ENCODE measurements around the gene PTPRM. TPM values are rescaled to one million over a fixed set of nuclear protein-coding genes. Genes with fewer than 3 reads are reported as not detected.
A peak's percentile ranks its signal among the peaks of the same experiment; 100 is the strongest.

Gene PTPRM
- polyA plus RNA-seq, 6 donors from 2014 or later: not detected

DNA sequence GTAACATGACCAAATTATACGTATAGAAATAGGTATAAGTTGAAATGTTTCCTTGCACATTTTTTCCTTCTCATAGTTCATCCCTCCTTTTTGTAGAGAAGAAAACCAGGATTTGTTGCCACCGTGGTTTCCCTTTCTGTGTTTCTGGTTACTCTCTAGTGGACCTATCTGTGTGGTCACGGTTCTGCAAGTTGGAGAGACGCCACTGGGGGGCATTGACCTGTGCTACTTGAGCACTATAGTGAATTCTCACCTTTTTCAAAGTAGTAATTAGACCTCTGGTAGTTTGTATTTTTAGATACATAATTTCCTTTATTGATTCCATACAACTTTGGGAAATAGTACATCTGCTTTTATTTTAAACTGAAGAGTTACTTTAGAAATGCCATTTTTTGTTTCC is 444.8 kb downstream of the PTPRM start:
- H3K4me3 Mint-ChIP-seq: no peak overlapping the region
- no peak for ATAC-seq (ENCODE audit: low read depth in 2 of 2)
- H3K27me3 Mint-ChIP-seq: no peaks in the 10 kb centered on the region
- H3K4me1 Mint-ChIP-seq: no peaks in the 10 kb centered on the region
- no peak for DNase-seq
- H3K27ac Mint-ChIP-seq: no peak overlapping the region
- H3K9me3 Mint-ChIP-seq: peaks cover 0 to 3% (median 0%) of the 10 kb centered on the region in 7 donors
- H3K36me3 Mint-ChIP-seq: no peaks in the 10 kb centered on the region

DNA sequence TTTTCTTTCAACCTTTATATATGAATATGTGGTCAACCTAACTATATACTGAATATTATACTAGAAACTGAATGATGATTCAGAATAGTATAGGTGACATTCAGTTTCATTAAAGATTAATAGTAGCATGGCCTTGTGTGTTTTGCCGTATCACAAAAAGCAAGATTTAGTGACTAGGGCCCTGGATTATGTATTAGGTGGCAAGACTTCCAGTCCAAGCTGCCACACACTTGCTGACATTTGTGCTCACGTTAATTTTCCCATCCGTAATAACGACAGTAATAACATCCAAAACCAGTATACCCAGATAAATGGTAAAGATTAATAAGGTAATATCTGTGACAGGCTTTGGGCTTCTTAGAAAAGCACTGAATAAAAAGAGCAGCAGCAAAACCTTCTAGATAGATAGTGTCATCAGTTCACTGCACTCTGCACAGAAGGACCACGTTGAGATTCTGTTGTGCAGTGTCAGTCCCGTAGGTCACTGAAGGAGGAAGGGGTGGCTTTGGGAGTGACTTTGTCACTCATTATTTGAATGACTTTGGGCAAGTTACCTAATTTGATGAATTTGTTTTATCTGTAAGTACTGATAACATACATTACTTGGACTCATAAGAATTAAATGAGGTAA is 451.7 kb downstream of the PTPRM start:
- ATAC-seq (ENCODE audit: low read depth in 2 of 2) (no peak), DNase-seq (no peak)
- no peaks in the 10 kb centered on the region for H3K4me1 Mint-ChIP-seq
- no peaks in the 10 kb centered on the region for H3K36me3 Mint-ChIP-seq
- peaks cover 0 to 5% (median 0%) of the 10 kb centered on the region in 7 donors for H3K9me3 Mint-ChIP-seq
- H3K27me3 Mint-ChIP-seq: no peaks in the 10 kb centered on the region
- no peak overlapping the region for H3K27ac Mint-ChIP-seq
- no peak overlapping the region for H3K4me3 Mint-ChIP-seq

DNA sequence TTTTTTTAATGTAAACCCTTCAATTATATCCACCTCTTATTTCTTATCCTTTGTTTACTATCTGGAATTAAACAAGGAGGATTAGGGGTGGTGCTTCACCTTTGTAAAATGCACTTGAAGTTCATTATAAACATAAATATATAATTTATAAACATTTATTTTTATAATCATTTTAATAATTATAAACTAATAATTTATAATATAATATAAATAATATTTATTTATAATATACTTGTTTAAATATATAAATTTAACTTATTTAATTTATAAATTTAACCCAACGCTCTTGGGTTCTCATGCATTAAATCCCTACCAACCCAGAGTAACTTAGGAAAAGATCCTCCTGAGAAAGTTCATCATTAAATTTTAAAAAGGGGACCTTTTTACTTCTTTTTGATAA is 452.5 kb downstream of the PTPRM start:
- Mint-ChIP-seq H3K36me3 (no peaks in the 10 kb centered on the region), H3K4me1 (no peaks in the 10 kb centered on the region), H3K4me3 (no peak overlapping the region), H3K27me3 (no peaks in the 10 kb centered on the region), H3K9me3 (peaks cover 0 to 5% (median 0%) of the 10 kb centered on the region in 7 donors), H3K27ac (no peak overlapping the region)
- ATAC-seq (ENCODE audit: low read depth in 2 of 2) (no peak), DNase-seq (no peak)

DNA sequence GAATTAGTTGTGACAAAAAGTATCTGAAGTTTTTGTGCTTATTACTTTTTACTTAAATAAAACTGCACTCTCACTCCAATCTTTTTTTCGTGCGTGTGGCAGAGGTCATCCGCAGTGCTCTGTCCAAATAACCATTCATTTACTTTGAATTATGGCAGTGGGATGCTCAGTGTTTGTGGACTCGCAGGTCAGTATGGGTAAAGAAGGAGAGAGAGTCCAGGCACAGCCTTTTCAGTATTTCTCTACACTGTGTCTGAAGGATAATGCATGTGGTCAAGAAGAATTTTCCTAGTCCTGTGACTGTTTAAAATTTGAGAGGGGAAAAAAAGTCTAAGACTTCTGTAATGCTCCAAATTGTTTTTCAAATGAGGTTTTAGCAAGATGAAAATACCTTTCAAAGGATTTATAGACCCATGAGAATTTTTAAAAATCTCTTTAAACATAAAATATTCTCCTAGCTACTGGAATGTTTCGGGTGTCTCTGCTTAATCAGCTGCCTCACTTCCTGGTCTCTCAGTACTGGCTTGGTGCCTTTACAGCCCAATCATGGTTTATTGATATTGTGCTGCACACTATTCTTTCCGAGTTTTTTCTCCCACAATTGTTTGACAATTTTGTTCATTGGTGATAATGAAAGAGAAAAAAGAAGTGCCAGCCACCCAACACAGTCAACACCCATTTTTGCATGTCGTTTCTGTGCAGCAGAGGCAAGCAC is 453.2 kb downstream of the PTPRM start:
- H3K27ac Mint-ChIP-seq: no peak overlapping the region
- H3K4me1 Mint-ChIP-seq: no peaks in the 10 kb centered on the region
- H3K9me3 Mint-ChIP-seq: peaks cover 0 to 5% (median 0%) of the 10 kb centered on the region in 7 donors
- H3K36me3 Mint-ChIP-seq: no peaks in the 10 kb centered on the region
- H3K4me3 Mint-ChIP-seq: no peak overlapping the region
- no peaks in the 10 kb centered on the region for H3K27me3 Mint-ChIP-seq
- no peak for DNase-seq
- ATAC-seq (ENCODE audit: low read depth in 2 of 2): no peak

DNA sequence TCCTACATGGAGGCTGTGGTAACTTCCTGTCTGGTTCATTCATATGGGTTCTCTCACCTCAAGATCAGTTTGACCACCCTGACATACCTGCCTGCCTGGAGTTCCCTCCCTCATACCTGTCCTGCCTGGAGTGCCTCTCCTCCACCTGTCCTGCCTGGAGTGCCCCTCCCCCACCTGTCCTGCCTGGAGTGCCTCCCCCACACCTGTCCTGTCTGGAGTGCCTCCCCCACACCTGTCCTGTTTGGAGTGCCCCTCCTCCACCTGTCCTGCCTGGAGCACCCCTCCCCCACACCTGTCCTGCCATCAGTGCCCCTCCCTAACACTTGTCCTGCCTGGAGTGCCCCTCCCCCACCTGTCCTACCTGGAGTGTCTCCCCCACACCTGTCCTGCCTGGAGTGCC is 461.9 kb downstream of the PTPRM start:
- DNase-seq (no peak), ATAC-seq (ENCODE audit: low read depth in 2 of 2) (no peak)
- Mint-ChIP-seq H3K27me3 (peaks cover 0 to 13% (median 11%) of the 10 kb centered on the region in 3 donors), H3K36me3 (no peaks in the 10 kb centered on the region), H3K27ac (no peak overlapping the region), H3K9me3 (peaks cover 0 to 8% (median 0%) of the 10 kb centered on the region in 7 donors), H3K4me3 (peak overlapping the region in 1 of 8 donors; percentile 76), H3K4me1 (no peaks in the 10 kb centered on the region)

DNA sequence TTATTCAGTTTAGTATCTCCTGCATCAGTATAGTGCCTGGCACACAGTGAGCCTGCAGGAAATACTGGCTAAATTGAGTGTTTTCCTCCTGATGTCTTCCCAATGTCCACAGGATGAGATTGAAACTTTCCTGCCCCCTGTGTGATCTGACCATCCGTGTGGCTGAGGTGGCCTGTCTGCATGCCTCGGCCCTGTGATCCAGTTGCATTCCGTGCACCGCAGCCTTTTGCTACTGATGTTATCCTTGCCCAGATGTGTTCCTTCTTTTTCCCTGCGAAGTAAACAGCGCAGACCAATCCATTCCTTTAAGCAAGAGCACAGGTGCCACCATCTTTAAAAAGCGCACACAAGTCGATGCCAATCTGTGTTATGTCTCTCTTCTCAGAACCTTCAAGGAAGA is 462.6 kb downstream of the PTPRM start:
- ATAC-seq (ENCODE audit: low read depth in 2 of 2) (no peak), DNase-seq (no peak)
- H3K4me1 Mint-ChIP-seq: no peaks in the 10 kb centered on the region
- no peak overlapping the region for H3K4me3 Mint-ChIP-seq
- peaks cover 0 to 13% (median 11%) of the 10 kb centered on the region in 3 donors for H3K27me3 Mint-ChIP-seq
- H3K9me3 Mint-ChIP-seq: peaks cover 0 to 8% (median 0%) of the 10 kb centered on the region in 7 donors
- H3K27ac Mint-ChIP-seq: no peak overlapping the region
- no peaks in the 10 kb centered on the region for H3K36me3 Mint-ChIP-seq

DNA sequence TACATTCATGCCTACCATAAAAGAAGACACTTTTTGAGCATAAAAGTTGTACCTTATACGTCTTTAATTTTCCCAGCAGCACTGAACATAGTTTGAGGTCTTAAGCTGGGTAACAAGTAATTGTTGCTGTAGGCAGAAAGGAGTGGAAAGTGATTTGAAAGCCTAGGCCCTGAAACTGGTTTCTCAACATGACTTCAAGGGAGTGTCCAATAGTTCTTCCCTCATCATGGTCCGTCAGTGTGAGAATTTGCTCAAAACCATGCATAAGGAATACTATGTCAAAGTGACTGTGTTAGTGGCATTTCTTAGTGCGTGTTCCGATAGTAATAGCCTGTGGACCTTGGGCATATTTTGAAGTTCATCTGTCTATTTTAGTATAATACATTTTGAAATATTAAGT is 463.1 kb downstream of the PTPRM start:
- H3K27me3 Mint-ChIP-seq: peaks cover 0 to 13% (median 11%) of the 10 kb centered on the region in 3 donors
- no peak for DNase-seq
- no peaks in the 10 kb centered on the region for H3K36me3 Mint-ChIP-seq
- peaks cover 0 to 8% (median 0%) of the 10 kb centered on the region in 7 donors for H3K9me3 Mint-ChIP-seq
- ATAC-seq (ENCODE audit: low read depth in 2 of 2): no peak
- H3K4me1 Mint-ChIP-seq: no peaks in the 10 kb centered on the region
- no peak overlapping the region for H3K27ac Mint-ChIP-seq
- no peak overlapping the region for H3K4me3 Mint-ChIP-seq

DNA sequence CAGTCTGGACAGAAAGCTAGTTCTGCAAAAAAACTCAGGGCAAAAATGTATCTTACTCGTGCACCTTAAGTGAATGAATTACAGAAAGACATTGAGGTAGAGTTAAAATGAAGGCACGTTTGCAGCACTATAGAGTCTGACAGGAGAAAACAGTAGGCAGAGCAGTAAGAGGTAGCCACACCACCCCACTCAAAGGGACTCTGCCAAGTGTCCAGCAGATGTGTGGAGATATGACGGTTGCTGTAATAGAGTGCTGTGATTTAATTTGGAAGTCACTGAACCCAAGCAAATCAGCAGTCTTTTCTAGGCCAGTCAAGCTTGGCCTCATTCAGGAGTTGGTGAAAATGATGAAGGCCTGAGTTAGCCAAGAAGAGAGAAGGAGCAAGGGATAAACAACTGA is 464.4 kb downstream of the PTPRM start:
- ATAC-seq (ENCODE audit: low read depth in 2 of 2): no peak
- peaks cover 0 to 13% (median 11%) of the 10 kb centered on the region in 3 donors for H3K27me3 Mint-ChIP-seq
- no peaks in the 10 kb centered on the region for H3K36me3 Mint-ChIP-seq
- H3K4me1 Mint-ChIP-seq: no peaks in the 10 kb centered on the region
- no peak for DNase-seq
- H3K27ac Mint-ChIP-seq: peak overlapping the region in 1 of 6 donors; percentile 15
- H3K9me3 Mint-ChIP-seq: peaks cover 0 to 8% (median 0%) of the 10 kb centered on the region in 7 donors
- no peak overlapping the region for H3K4me3 Mint-ChIP-seq

DNA sequence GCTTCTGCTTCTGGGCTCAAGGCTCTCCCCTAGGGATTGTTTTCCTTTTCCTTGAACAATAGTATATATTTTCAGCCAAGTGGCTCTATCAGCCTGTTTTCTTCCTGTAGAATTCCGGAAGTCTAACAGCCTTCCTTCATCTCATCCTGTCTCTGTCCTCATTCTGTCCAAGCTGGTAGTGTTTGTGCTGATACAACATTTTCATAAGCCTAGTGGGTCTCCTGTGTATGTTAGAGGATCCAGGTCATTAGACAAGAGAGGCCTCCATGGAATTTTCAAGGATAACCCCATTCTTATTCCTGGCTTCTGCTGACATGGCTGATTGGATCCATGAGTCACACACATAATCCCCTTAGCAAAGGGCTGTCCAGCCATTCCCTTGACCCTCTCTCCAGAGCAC is 467.6 kb downstream of the PTPRM start:
- no peak overlapping the region for H3K27ac Mint-ChIP-seq
- peaks cover 0 to 3% (median 0%) of the 10 kb centered on the region in 7 donors for H3K9me3 Mint-ChIP-seq

DNA sequence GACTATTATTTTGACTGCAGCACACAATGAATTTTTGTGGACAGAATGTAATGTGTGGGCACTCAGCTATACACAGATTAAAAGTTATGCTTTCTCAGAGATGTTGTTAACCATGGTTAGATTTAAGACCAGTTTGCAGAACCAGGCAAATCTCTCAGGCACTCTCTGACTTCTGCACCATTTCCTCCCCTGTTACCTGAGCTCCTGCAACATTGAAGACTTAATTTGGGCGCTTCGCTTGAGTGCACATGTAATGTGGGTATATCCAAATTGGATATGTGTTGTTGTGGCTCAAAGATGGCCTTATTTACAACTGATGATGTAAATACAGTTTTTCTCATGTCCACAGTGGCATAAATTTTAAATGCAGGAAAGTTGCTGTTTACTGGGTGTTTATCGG is 469.4 kb downstream of the PTPRM start:
- H3K4me1 Mint-ChIP-seq: no peaks in the 10 kb centered on the region
- H3K9me3 Mint-ChIP-seq: no peaks in the 10 kb centered on the region
- no peaks in the 10 kb centered on the region for H3K36me3 Mint-ChIP-seq
- ATAC-seq (ENCODE audit: low read depth in 2 of 2): no peak
- H3K27ac Mint-ChIP-seq: no peak overlapping the region
- no peak for DNase-seq
- H3K27me3 Mint-ChIP-seq: peaks cover 0 to 2% (median 0%) of the 10 kb centered on the region in 3 donors
- H3K4me3 Mint-ChIP-seq: no peak overlapping the region

More for the DNA sequence above, 467.6 kb downstream of the PTPRM start:
- no peaks in the 10 kb centered on the region for H3K4me1 Mint-ChIP-seq
- H3K27me3 Mint-ChIP-seq: peaks cover 0 to 6% (median 5%) of the 10 kb centered on the region in 3 donors
- no peak overlapping the region for H3K4me3 Mint-ChIP-seq
- ATAC-seq (ENCODE audit: low read depth in 2 of 2): no peak
- no peaks in the 10 kb centered on the region for H3K36me3 Mint-ChIP-seq
- no peak for DNase-seq

DNA sequence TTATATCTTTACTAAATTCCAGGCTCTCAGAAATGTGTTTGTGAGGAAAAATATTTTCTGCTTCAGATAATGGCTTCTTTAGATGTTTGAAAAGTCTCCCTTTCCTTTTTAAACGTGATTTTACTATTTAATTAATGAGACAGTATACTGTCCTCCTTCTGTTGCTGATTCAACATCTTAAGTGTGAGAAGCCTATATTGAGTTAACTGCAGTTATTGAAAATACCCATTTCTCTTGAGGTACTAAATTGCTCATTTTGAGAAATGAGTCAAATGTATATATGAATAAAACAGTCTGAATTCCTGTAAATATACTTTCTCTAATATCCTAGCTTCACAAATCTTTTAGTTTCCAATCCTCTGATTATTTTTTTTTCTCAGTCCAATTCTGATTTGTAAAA is 470.2 kb downstream of the PTPRM start:
- H3K4me3 Mint-ChIP-seq: no peak overlapping the region
- H3K4me1 Mint-ChIP-seq: no peaks in the 10 kb centered on the region
- ATAC-seq (ENCODE audit: low read depth in 2 of 2) (no peak), DNase-seq (no peak)
- H3K36me3 Mint-ChIP-seq: no peaks in the 10 kb centered on the region
- H3K27me3 Mint-ChIP-seq: no peaks in the 10 kb centered on the region
- no peaks in the 10 kb centered on the region for H3K9me3 Mint-ChIP-seq
- H3K27ac Mint-ChIP-seq: no peak overlapping the region

DNA sequence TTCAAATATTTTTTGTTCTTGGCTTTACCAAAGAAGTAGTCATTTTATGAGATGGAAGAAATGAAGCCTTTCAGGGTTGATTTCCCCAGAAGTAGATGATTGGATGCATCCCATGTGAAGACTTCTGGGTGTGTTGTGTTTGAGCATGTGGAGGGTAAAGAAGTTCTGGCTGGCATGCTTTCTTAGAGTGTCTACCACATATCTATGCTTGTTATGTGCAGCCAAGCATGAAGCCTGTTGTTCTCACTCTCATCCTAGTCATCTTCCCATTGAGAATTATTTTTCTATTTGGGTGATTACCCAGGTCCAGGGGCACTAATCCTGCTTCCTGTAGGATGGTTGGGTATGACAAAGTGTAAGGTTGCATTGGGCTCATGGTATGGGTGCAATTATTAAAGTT is 472.9 kb downstream of the PTPRM start:
- H3K4me1 Mint-ChIP-seq: no peaks in the 10 kb centered on the region
- peaks cover 0 to 3% (median 0%) of the 10 kb centered on the region in 7 donors for H3K9me3 Mint-ChIP-seq
- no peak overlapping the region for H3K4me3 Mint-ChIP-seq
- no peak overlapping the region for H3K27ac Mint-ChIP-seq
- ATAC-seq (ENCODE audit: low read depth in 2 of 2): no peak
- no peak for DNase-seq
- H3K27me3 Mint-ChIP-seq: peaks cover 0 to 8% (median 6%) of the 10 kb centered on the region in 3 donors
- no peaks in the 10 kb centered on the region for H3K36me3 Mint-ChIP-seq

DNA sequence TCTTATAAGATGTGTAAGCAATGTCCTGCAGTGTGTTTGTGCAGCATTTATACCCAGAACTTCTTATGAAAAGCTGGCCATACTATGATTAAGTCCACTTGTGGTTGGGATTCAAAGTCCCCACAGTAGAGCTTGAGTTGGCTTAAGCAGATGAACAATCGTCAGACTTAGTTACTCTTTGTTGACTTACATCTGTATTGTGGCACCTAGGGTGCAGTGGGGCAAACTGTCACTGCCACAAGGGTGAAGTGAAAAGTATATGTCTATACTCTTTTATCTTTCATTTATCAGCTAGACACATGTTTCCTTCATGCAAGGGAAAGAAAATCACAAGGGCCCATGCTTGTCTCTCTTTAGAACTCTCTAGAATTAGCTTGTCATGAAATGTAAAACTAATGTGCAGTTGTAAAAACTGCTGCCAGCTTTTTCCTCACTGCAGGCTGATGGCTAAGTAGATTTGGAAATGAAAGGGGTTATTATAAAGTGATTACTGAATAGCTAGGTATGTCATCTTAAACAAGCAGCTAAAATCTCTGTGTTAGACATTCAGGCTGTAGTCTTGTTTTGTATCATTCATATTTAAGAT is 474.5 kb downstream of the PTPRM start:
- no peaks in the 10 kb centered on the region for H3K4me1 Mint-ChIP-seq

DNA sequence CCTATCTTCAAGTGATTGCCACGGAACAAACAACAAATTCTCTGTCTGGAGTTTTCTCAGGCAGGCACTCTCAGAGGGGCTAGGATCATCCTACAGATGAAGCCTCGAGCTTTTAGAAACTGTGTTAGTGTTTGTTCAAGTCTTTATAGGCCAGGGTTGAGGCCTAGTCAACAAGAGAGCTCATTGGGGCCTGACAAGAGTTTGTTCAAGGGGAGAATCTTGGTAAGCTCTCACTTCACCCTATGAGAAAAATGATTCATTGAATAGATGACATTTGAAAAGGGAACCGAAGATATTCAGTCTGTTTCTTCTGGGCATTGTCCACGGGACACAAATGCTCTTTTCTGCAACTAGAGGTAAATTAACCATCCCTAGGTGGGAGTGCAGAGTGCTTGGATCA is 476.9 kb downstream of the PTPRM start:
- H3K4me1 Mint-ChIP-seq: no peaks in the 10 kb centered on the region
- H3K4me3 Mint-ChIP-seq: no peak overlapping the region
- peaks cover 0 to 3% (median 0%) of the 10 kb centered on the region in 7 donors for H3K9me3 Mint-ChIP-seq
- ATAC-seq (ENCODE audit: low read depth in 2 of 2): no peak
- H3K27me3 Mint-ChIP-seq: peaks cover 0 to 8% (median 6%) of the 10 kb centered on the region in 3 donors
- H3K36me3 Mint-ChIP-seq: no peaks in the 10 kb centered on the region
- H3K27ac Mint-ChIP-seq: no peak overlapping the region
- no peak for DNase-seq

More for the DNA sequence above, 474.5 kb downstream of the PTPRM start:
- Mint-ChIP-seq H3K9me3 (peaks cover 0 to 3% (median 0%) of the 10 kb centered on the region in 7 donors), H3K27me3 (peaks cover 0 to 8% (median 6%) of the 10 kb centered on the region in 3 donors), H3K4me3 (no peak overlapping the region), H3K27ac (no peak overlapping the region), H3K36me3 (no peaks in the 10 kb centered on the region)
- ATAC-seq (ENCODE audit: low read depth in 2 of 2) (no peak), DNase-seq (no peak)

Measured in naive B cell (primary cell).